H1 (cell line): ENCODE data around the gene RBP3. TPM values are rescaled to one million over a fixed set of nuclear protein-coding genes. Genes with fewer than 3 reads are reported as not detected.

Experiments used
- CTCF ChIA-PET: fragments of 300-600 bp; sonication (Branson Sonifier 250); formaldehyde crosslinking; loops from one replicate; lab custom pipeline; 2021; ENCODE audit not compliant: partially characterized antibody; lab: Charles Lee
- POLR2A ChIA-PET: fragments of 300-600 bp; sonication (Branson Sonifier 250); formaldehyde crosslinking; loops from one replicate; lab custom pipeline; 2021; ENCODE audit warnings: inconsistent platforms; ENCODE audit not compliant: partially characterized antibody; lab: Charles Lee
- DNase-seq, 2 experiments: peaks; one replicate each; pipeline versions ENCODE4 v3.0.0 to v3.0.0-alpha.2; 2010 to 2022; ENCODE audit warnings: low spot score in 2 of 2, low read depth in 1 of 2, mixed read lengths in 1 of 2
- FAIRE-seq: peaks from 2 replicates; lab custom pipeline; 2011; peaks lifted over from hg19 to GRCh38; lab: Jason Lieb, UNC
- H2AFZ ChIP-seq: 2 replicates; pipeline ENCODE4 v1.8.1; 2012; ENCODE audit warnings: low read length, inconsistent platforms
- H2AK5ac ChIP-seq: 2 replicates; pipeline ENCODE4 v1.6.1; 2013; ENCODE audit warnings: low read depth, low read length
- H2BK120ac ChIP-seq: replicated peaks from 2 replicates; pipeline ENCODE3; 2013; ENCODE audit warnings: low read depth, low read length, inconsistent platforms
- H2BK12ac ChIP-seq: 2 replicates; pipeline ENCODE4 v1.6.1; 2013; ENCODE audit warnings: low read depth, low read length
- H2BK15ac ChIP-seq: 2 replicates; pipeline ENCODE4 v1.6.1; 2013; ENCODE audit warnings: low read length
- H2BK20ac ChIP-seq: 2 replicates; pipeline ENCODE4 v1.6.1; 2013; ENCODE audit warnings: low read length
- H2BK5ac ChIP-seq: 2 replicates; pipeline ENCODE4 v1.6.1; 2013; ENCODE audit warnings: low read depth, low read length
- H3K14ac ChIP-seq: 2 replicates; pipeline ENCODE4 v1.6.1; 2013; ENCODE audit warnings: inconsistent platforms; ENCODE audit not compliant: insufficient read length
- H3K18ac ChIP-seq: 2 replicates; pipeline ENCODE4 v1.6.1; 2013; ENCODE audit warnings: low read length; ENCODE audit errors: extremely low read depth
- H3K23ac ChIP-seq: 2 replicates; pipeline ENCODE4 v1.6.1; 2013; ENCODE audit warnings: inconsistent platforms; ENCODE audit not compliant: insufficient read length
- H3K23me2 ChIP-seq: 2 replicates; pipeline ENCODE4 v1.6.1; 2013; ENCODE audit warnings: low read depth, low read length
- H3K27ac ChIP-seq: 2 replicates; pipeline ENCODE4 v1.6.1; 2011; ENCODE audit warnings: low read depth, low read length, inconsistent platforms
- H3K27me3 ChIP-seq, 4 experiments: replicated peaks in 1 of 4; 1 replicate in 1 of 4; 2 replicates in 3 of 4; pipeline versions ENCODE4 v1.6.1 to v1.8.1; 2011 to 2013; ENCODE audit warnings: low read length in 3 of 4, mild to moderate bottlenecking in 3 of 4, inconsistent platforms in 2 of 4, mixed read lengths in 2 of 4, moderate library complexity in 1 of 4; ENCODE audit not compliant: control insufficient read depth in 3 of 4, insufficient read depth in 3 of 4; ENCODE audit errors: extremely low read depth in 1 of 4
- H3K36me3 ChIP-seq, 4 experiments: 2 replicates each; pipeline versions ENCODE4 v1.6.1 to v1.8.1; 2011 to 2013; ENCODE audit warnings: mild to moderate bottlenecking in 4 of 4, low read length in 3 of 4, moderate library complexity in 2 of 4, control low read depth in 1 of 4, inconsistent platforms in 1 of 4; ENCODE audit not compliant: insufficient read depth in 4 of 4, control insufficient read depth in 2 of 4
- H3K4ac ChIP-seq: replicated peaks from 2 replicates; pipeline ENCODE3; 2013; ENCODE audit warnings: low read length, low read depth, mixed read lengths, inconsistent platforms; ENCODE audit not compliant: insufficient read length
- H3K4me1 ChIP-seq, 4 experiments: replicated peaks in 1 of 4; 1 replicate in 1 of 4; 2 replicates in 3 of 4; pipeline versions ENCODE4 v1.6.1 to v1.8.1; 2011 to 2013; ENCODE audit warnings: low read length in 3 of 4, inconsistent platforms in 2 of 4, mixed read lengths in 1 of 4; ENCODE audit not compliant: insufficient read depth in 4 of 4, control insufficient read depth in 3 of 4
- H3K4me2 ChIP-seq, 2 experiments: 2 replicates each; pipeline versions ENCODE4 v1.6.1 to v1.8.1; 2011 to 2013; ENCODE audit warnings: low read depth in 2 of 2, low read length in 2 of 2, control low read depth in 1 of 2, inconsistent platforms in 1 of 2, mild to moderate bottlenecking in 1 of 2; ENCODE audit not compliant: insufficient read depth in 1 of 2
- H3K4me3 ChIP-seq, 4 experiments: fragments of 200-600, 300-600 bp in 1 of 4; sonication (generic), shearing (Covaris generic), sonication (Bioruptor Twin) in 1 of 4; 2 replicates each; pipeline versions ENCODE4 v1.5.1 to v1.8.1; 2011 to 2016; ENCODE audit warnings: low read length in 4 of 4, low read depth in 3 of 4, control low read depth in 2 of 4, inconsistent platforms in 2 of 4, mild to moderate bottlenecking in 2 of 4, mixed read lengths in 1 of 4, moderate library complexity in 1 of 4; ENCODE audit not compliant: insufficient read depth in 2 of 4; ENCODE audit errors: extremely low read depth in 1 of 4
- H3K56ac ChIP-seq: replicated peaks from 2 replicates; pipeline ENCODE3; 2013; ENCODE audit warnings: low read depth, mild to moderate bottlenecking, mixed read lengths, low read length, inconsistent platforms; ENCODE audit not compliant: insufficient read length
- H3K79me1 ChIP-seq: 2 replicates; pipeline ENCODE4 v1.6.1; 2013; ENCODE audit warnings: low read depth, low read length, control low read depth
- H3K79me2 ChIP-seq, 2 experiments: 2 replicates each; pipeline versions ENCODE4 v1.6.1 to v1.8.1; 2012 to 2013; ENCODE audit warnings: low read length in 2 of 2, mild to moderate bottlenecking in 2 of 2, inconsistent platforms in 1 of 2; ENCODE audit not compliant: insufficient read depth in 2 of 2, control insufficient read depth in 1 of 2
- H3K9ac ChIP-seq, 4 experiments: replicated peaks in 1 of 4; 1 replicate in 1 of 4; 2 replicates in 3 of 4; pipeline versions ENCODE4 v1.6.1 to v1.8.1; 2011 to 2013; ENCODE audit warnings: low read depth in 3 of 4, low read length in 3 of 4, control low read depth in 2 of 4, mild to moderate bottlenecking in 2 of 4, moderate library complexity in 2 of 4, inconsistent platforms in 1 of 4; ENCODE audit errors: extremely low read depth in 1 of 4
- H3K9me3 ChIP-seq, 2 experiments: 2 replicates each; pipeline versions ENCODE4 v1.6.1 to v1.8.1; 2012 to 2013; ENCODE audit warnings: mild to moderate bottlenecking in 2 of 2, moderate library complexity in 2 of 2, control low read depth in 1 of 2, inconsistent platforms in 1 of 2, low read depth in 1 of 2, low read length in 1 of 2, mixed read lengths in 1 of 2; ENCODE audit not compliant: insufficient read depth in 2 of 2
- H4K20me1 ChIP-seq, 2 experiments: replicated peaks in 1 of 2; 2 replicates each; pipeline versions ENCODE3 to v1.8.1; 2011 to 2013; ENCODE audit warnings: inconsistent platforms in 2 of 2, low read length in 2 of 2, mild to moderate bottlenecking in 1 of 2; ENCODE audit not compliant: insufficient read depth in 2 of 2, control insufficient read depth in 1 of 2
- H4K5ac ChIP-seq: 2 replicates; pipeline ENCODE4 v1.6.1; 2013; ENCODE audit warnings: low read length, low read depth, mixed read lengths, inconsistent platforms; ENCODE audit not compliant: insufficient read length
- H4K8ac ChIP-seq: 2 replicates; pipeline ENCODE4 v1.8.0; 2013; ENCODE audit warnings: mild to moderate bottlenecking, moderate library complexity, low read length, inconsistent platforms; ENCODE audit not compliant: insufficient read depth; ENCODE audit errors: extremely low read depth
- H4K91ac ChIP-seq: replicated peaks from 2 replicates; pipeline ENCODE3; 2013; ENCODE audit warnings: low read length, mixed read lengths, inconsistent platforms; ENCODE audit not compliant: insufficient read length
- BCL11A ChIP-seq, 2 experiments: IDR thresholded peaks; one replicate each; pipeline ENCODE4 v1.6.1; 2011; ENCODE audit warnings: low read depth in 2 of 2, low read length in 2 of 2, mild to moderate bottlenecking in 2 of 2
- SIN3A ChIP-seq, 2 experiments: IDR thresholded peaks in 1 of 2; conservative IDR thresholded peaks in 1 of 2; 2 replicates each; pipeline ENCODE4 v1.6.1; 2011 to 2012; ENCODE audit warnings: low read length in 2 of 2, improper control_type of control experiment in 1 of 2, low read depth in 1 of 2, mild to moderate bottlenecking in 1 of 2
- SP2 ChIP-seq: IDR thresholded peaks from 2 replicates; pipeline ENCODE4 v1.6.1; 2012; ENCODE audit warnings: mild to moderate bottlenecking, low read length, inconsistent platforms
- SP4 ChIP-seq: IDR thresholded peaks from 2 replicates; pipeline ENCODE4 v1.6.1; 2012; ENCODE audit warnings: low read length, inconsistent platforms
- ZNF274 ChIP-seq: IDR thresholded peaks from 2 replicates; pipeline ENCODE4 v1.7.0; 2012; ENCODE audit warnings: low read length, borderline replicate concordance; ENCODE audit errors: extremely low read depth
- WGBS, 2 experiments: shearing (Covaris generic) in 1 of 2; methylation state at CpG; one replicate each; pipeline versions ENCODE4 v1.1.6 to v1.1.7; 2013 to 2015; ENCODE audit warnings: low lambda C conversion rate in 2 of 2, mixed read lengths in 2 of 2, inconsistent platforms in 1 of 2, low coverage in 1 of 2, missing lambda C conversion rate in 1 of 2; ENCODE audit not compliant: insufficient replicate concordance in 2 of 2, insufficient coverage in 1 of 2, insufficient read length in 1 of 2; ENCODE audit errors: extremely low coverage in 1 of 2, missing lambda C conversion rate in 1 of 2; 5-methylcytosine and 5-hydroxymethylcytosine counted together
- polyA plus RNA-seq, 7 experiments: library from polyadenylated mRNA; depleted of rRNA in 3 of 7; stranded (reverse) in 5 of 7; unstranded in 2 of 7; fragments of >200 nt in 5 of 7; fragments of 200-250 nt in 2 of 7; gene quantifications; 1 replicate in 5 of 7; 2 replicates in 1 of 7; 4 replicates in 1 of 7; pipeline versions ENCODE4 v1.2.1 to v1.2.3, GENCODE V29; 2011 to 2013; ENCODE audit warnings: missing spikeins in 2 of 7, mixed read lengths in 2 of 7
- total RNA-seq: library from RNA; stranded (reverse); fragmentation: NEBNext Ultra II Directional; extraction: Animal tissue kit (Norgen Biotek cat#: 25700); gene quantifications from 2 replicates; pipeline ENCODE4 v1.2.1, GENCODE V29; 2021

RBP3 gene
- total and polyA plus RNA-seq, 2 of the 8 experiments (the other 6 are each of a cell fraction or from before 2014, with no cell fraction given), result not detected

DNA sequence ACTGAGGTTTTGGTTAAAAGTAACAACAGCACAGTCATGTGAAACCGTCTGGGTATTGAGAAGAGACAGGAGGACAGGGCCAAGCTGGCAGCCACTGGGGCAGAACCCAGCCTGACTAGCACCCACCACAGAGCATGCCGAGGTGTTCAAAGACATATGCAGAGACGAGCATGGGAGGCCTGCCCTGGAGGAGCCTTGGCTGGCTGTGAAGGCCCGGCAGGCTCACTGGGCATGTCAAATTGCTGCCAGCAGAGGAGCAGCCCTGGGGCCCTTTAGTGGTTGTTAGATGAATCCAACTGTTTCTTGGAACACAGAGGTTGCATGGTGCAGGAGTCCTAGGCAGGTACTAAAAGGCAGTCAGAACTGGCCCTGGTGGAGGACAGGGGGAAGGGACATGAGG, 30.9 kb upstream of the RBP3 start:
- WGBS, 2 experiments, result 87% methylated on average over 4 of the region's 4 CpGs; no CpG with 5 or more reads in 1 of the 2 experiments
- no peak overlapping the region for H3K23ac ChIP-seq
- no peak for TF ChIP-seq SIN3A (conservative IDR thresholded peaks at IDR 0.05 in 1 of 2, IDR thresholded peaks at IDR 0.05 in 1 of 2; ENCODE audit: low read depth in 1 of 2, low read length in 2 of 2)
- no peak for TF ChIP-seq SP2
- TF ChIP-seq ZNF274, result no peak
- no peak for TF ChIP-seq BCL11A (IDR thresholded peaks at IDR 0.05; ENCODE audit: low read depth in 2 of 2, low read length in 2 of 2)
- no peak for TF ChIP-seq SP4

More for the DNA sequence above, 30.9 kb upstream of the RBP3 start:
- Histone ChIP-seq H3K4ac (no peak overlapping the region), H3K36me3 (no peaks in the 10 kb centered on the region), H3K4me2 (no peak overlapping the region), H2AFZ (no peak overlapping the region), H3K18ac (no peak overlapping the region), H2BK5ac (no peak overlapping the region), H3K4me3 (no peak overlapping the region), H3K56ac (no peak overlapping the region), H3K9me3 (no peaks in the 10 kb centered on the region), H3K27ac (no peak overlapping the region), H3K4me1 (no peaks in the 10 kb centered on the region), H2BK120ac (no peak overlapping the region), H3K23me2 (no peaks in the 10 kb centered on the region), H3K27me3 (no peaks in the 10 kb centered on the region; a peak in 1 of 7 replicates), H2BK20ac (no peak overlapping the region), H2BK15ac (no peak overlapping the region), H3K9ac (no peak overlapping the region), H3K79me2 (no peaks in the 10 kb centered on the region), H4K20me1 (no peaks in the 10 kb centered on the region), H2AK5ac (no peak overlapping the region), H4K8ac (no peak overlapping the region), H3K14ac (no peak overlapping the region), H4K5ac (no peak overlapping the region), H2BK12ac (no peak overlapping the region), H4K91ac (no peak overlapping the region), H3K79me1 (no peaks in the 10 kb centered on the region)
- ChIA-PET POLR2A (no interaction called here), CTCF (interaction anchor here (1.0 to 11.8 kb wide), 5 partner anchors 24 to 295 kb away, joined by 4 to 201 read pairs (median 6); no protein-coding TSS in a partner anchor)
- no peak for FAIRE-seq
- DNase-seq, result no peak
